HUES6 (cell line): ENCODE measurements around the gene FGFR3.
"Not testable (repeated sequence)": the region's sequence is repeated elsewhere in the genome, so short reads cannot be mapped to it uniquely, and the experiment has no call there.

Source experiments
- H3K27ac ChIP-seq: 2 replicates; pipeline ENCODE4 v1.7.0; 2013; ENCODE audit warnings: low read depth, mild to moderate bottlenecking, low read length, inconsistent platforms
- H3K27me3 ChIP-seq: 2 replicates; pipeline ENCODE4 v1.6.1; 2013; ENCODE audit warnings: low read length; ENCODE audit not compliant: control insufficient read depth, insufficient read depth
- H3K36me3 ChIP-seq: 2 replicates; pipeline ENCODE4 v1.6.1; 2013; ENCODE audit warnings: low read length; ENCODE audit not compliant: control insufficient read depth, insufficient read depth
- H3K4me1 ChIP-seq: 2 replicates; pipeline ENCODE4 v1.6.1; 2013; ENCODE audit warnings: low read length; ENCODE audit not compliant: control insufficient read depth, insufficient read depth
- H3K4me3 ChIP-seq: 2 replicates; pipeline ENCODE4 v1.5.1; 2013; ENCODE audit warnings: low read depth, low read length
- H3K9ac ChIP-seq: one replicate; pipeline ENCODE4 v1.6.1; 2013; ENCODE audit warnings: mild to moderate bottlenecking, low read length
- H3K9me3 ChIP-seq: 2 replicates; pipeline ENCODE4 v1.6.1; 2013; ENCODE audit warnings: low read depth, low read length; ENCODE audit not compliant: control insufficient read depth, insufficient read depth

Gene FGFR3

GRCh38 chr4:1826531-1827350 lies 33.6 kb downstream of the FGFR3 start:
- no peak overlapping the region for H3K9ac ChIP-seq
- H3K36me3 ChIP-seq: peaks cover 75% of the 10 kb centered on the region
- no peak overlapping the region for H3K27ac ChIP-seq

GRCh38 chr4:1830234-1830633 lies 37.1 kb downstream of the FGFR3 start:
- H3K36me3 ChIP-seq: peaks cover 75% of the 10 kb centered on the region
- peaks cover 10% of the 10 kb centered on the region; the same call in 1 of the 2 replicates for H3K9me3 ChIP-seq
- H3K27me3 ChIP-seq: no peaks in the 10 kb centered on the region
- H3K27ac ChIP-seq: no peak overlapping the region
- H3K4me3 ChIP-seq: no peak overlapping the region
- peaks cover 6% of the 10 kb centered on the region; the same call in 1 of the 2 replicates for H3K4me1 ChIP-seq
- H3K9ac ChIP-seq: no peak overlapping the region

More at GRCh38 chr4:1826531-1827350, 33.6 kb downstream of the FGFR3 start:
- peaks cover 6% of the 10 kb centered on the region; the same call in 1 of the 2 replicates for H3K4me1 ChIP-seq
- H3K27me3 ChIP-seq: no peaks in the 10 kb centered on the region
- H3K9me3 ChIP-seq: peaks cover 10% of the 10 kb centered on the region; the same call in 1 of the 2 replicates
- H3K4me3 ChIP-seq: no peak overlapping the region

GRCh38 chr4:1830642-1831228 lies 37.6 kb downstream of the FGFR3 start:
- H3K9ac ChIP-seq: no peak overlapping the region
- no peak overlapping the region for H3K27ac ChIP-seq
- H3K9me3 ChIP-seq: peaks cover 10% of the 10 kb centered on the region; the same call in 1 of the 2 replicates
- peaks cover 6% of the 10 kb centered on the region; the same call in 1 of the 2 replicates for H3K4me1 ChIP-seq
- H3K36me3 ChIP-seq: peaks cover 75% of the 10 kb centered on the region
- no peaks in the 10 kb centered on the region for H3K27me3 ChIP-seq
- no peak overlapping the region for H3K4me3 ChIP-seq

GRCh38 chr4:1831331-1831730 lies 38.2 kb downstream of the FGFR3 start:
- Histone ChIP-seq H3K36me3 (peaks cover 74% of the 10 kb centered on the region), H3K4me1 (peaks cover 6% of the 10 kb centered on the region; the same call in 1 of the 2 replicates), H3K9me3 (peaks cover 10% of the 10 kb centered on the region; the same call in 1 of the 2 replicates), H3K27ac (no peak overlapping the region), H3K27me3 (no peaks in the 10 kb centered on the region), H3K9ac (no peak overlapping the region), H3K4me3 (no peak overlapping the region)

- Histone ChIP-seq H3K9ac (no peak overlapping the region), H3K36me3 (peaks cover 76% of the 10 kb centered on the region)
Observed at GRCh38 chr4:1832690-1833089, 39.6 kb downstream of the FGFR3 start.

GRCh38 chr4:1833307-1834046 lies 40.4 kb downstream of the FGFR3 start:
- H3K9ac ChIP-seq: no peak overlapping the region
- peaks cover 81% of the 10 kb centered on the region for H3K36me3 ChIP-seq
- H3K27ac ChIP-seq: no peak overlapping the region
- peaks cover 6% of the 10 kb centered on the region; the same call in 1 of the 2 replicates for H3K4me1 ChIP-seq
- H3K27me3 ChIP-seq: no peaks in the 10 kb centered on the region
- H3K9me3 ChIP-seq: peaks cover 10% of the 10 kb centered on the region; the same call in 1 of the 2 replicates
- H3K4me3 ChIP-seq: no peak overlapping the region

More at GRCh38 chr4:1832690-1833089, 39.6 kb downstream of the FGFR3 start:
- peaks cover 6% of the 10 kb centered on the region; the same call in 1 of the 2 replicates for H3K4me1 ChIP-seq
- H3K9me3 ChIP-seq: peaks cover 10% of the 10 kb centered on the region; the same call in 1 of the 2 replicates
- no peak overlapping the region for H3K4me3 ChIP-seq
- H3K27ac ChIP-seq: no peak overlapping the region
- no peaks in the 10 kb centered on the region for H3K27me3 ChIP-seq

GRCh38 chr4:1834047-1834775 lies 41.1 kb downstream of the FGFR3 start:
- peaks cover 86% of the 10 kb centered on the region for H3K36me3 ChIP-seq
- no peak overlapping the region for H3K9ac ChIP-seq
- peaks cover 6% of the 10 kb centered on the region; the same call in 1 of the 2 replicates for H3K4me1 ChIP-seq
- no peak overlapping the region for H3K27ac ChIP-seq
- H3K27me3 ChIP-seq: no peaks in the 10 kb centered on the region
- peaks cover 10% of the 10 kb centered on the region; the same call in 1 of the 2 replicates for H3K9me3 ChIP-seq
- no peak overlapping the region for H3K4me3 ChIP-seq

- not testable (repeated sequence) for H3K27me3 ChIP-seq, H3K9me3 ChIP-seq, H3K4me3 ChIP-seq, H3K9ac ChIP-seq, H3K4me1 ChIP-seq, H3K27ac ChIP-seq
- H3K36me3 ChIP-seq: peaks cover 81% of the 10 kb centered on the region
Observed at GRCh38 chr4:1835836-1836235, 42.7 kb downstream of the FGFR3 start.

GRCh38 chr4:1836650-1837049 lies 43.6 kb downstream of the FGFR3 start:
- H3K4me3 ChIP-seq: no peak overlapping the region
- no peaks in the 10 kb centered on the region for H3K9me3 ChIP-seq
- no peaks in the 10 kb centered on the region for H3K4me1 ChIP-seq
- H3K27ac ChIP-seq: no peak overlapping the region
- no peak overlapping the region for H3K9ac ChIP-seq
- H3K27me3 ChIP-seq: no peaks in the 10 kb centered on the region
- H3K36me3 ChIP-seq: peaks cover 81% of the 10 kb centered on the region

GRCh38 chr4:1837069-1837468 lies 44.0 kb downstream of the FGFR3 start:
- Histone ChIP-seq H3K4me3 (no peak overlapping the region), H3K36me3 (peaks cover 82% of the 10 kb centered on the region), H3K9ac (no peak overlapping the region), H3K4me1 (no peaks in the 10 kb centered on the region), H3K27ac (no peak overlapping the region), H3K9me3 (no peaks in the 10 kb centered on the region), H3K27me3 (no peaks in the 10 kb centered on the region)
